H1 (cell line): Measurements from ENCODE around the gene SART1. TPM values are rescaled to one million over a fixed set of nuclear protein-coding genes. Genes with fewer than 3 reads are reported as not detected.
"Not testable (repeated sequence)": the region's sequence is repeated elsewhere in the genome, so short reads cannot be mapped to it uniquely, and the experiment has no call there.

Experiments
- CTCF ChIA-PET: fragments of 300-600 bp; sonication (Branson Sonifier 250); formaldehyde crosslinking; loops from one replicate; lab custom pipeline; 2021; ENCODE audit not compliant: partially characterized antibody; lab: Charles Lee
- POLR2A ChIA-PET: fragments of 300-600 bp; sonication (Branson Sonifier 250); formaldehyde crosslinking; loops from one replicate; lab custom pipeline; 2021; ENCODE audit warnings: inconsistent platforms; ENCODE audit not compliant: partially characterized antibody; lab: Charles Lee
- DNase-seq, 2 experiments: peaks; one replicate each; pipeline versions ENCODE4 v3.0.0 to v3.0.0-alpha.2; 2010 to 2022; ENCODE audit warnings: low spot score in 2 of 2, low read depth in 1 of 2, mixed read lengths in 1 of 2
- FAIRE-seq: peaks from 2 replicates; lab custom pipeline; 2011; peaks lifted over from hg19 to GRCh38; lab: Jason Lieb, UNC
- H2AFZ ChIP-seq: 2 replicates; pipeline ENCODE4 v1.8.1; 2012; ENCODE audit warnings: low read length, inconsistent platforms
- H2AK5ac ChIP-seq: 2 replicates; pipeline ENCODE4 v1.6.1; 2013; ENCODE audit warnings: low read depth, low read length
- H2BK120ac ChIP-seq: replicated peaks from 2 replicates; pipeline ENCODE3; 2013; ENCODE audit warnings: low read depth, low read length, inconsistent platforms
- H2BK12ac ChIP-seq: 2 replicates; pipeline ENCODE4 v1.6.1; 2013; ENCODE audit warnings: low read depth, low read length
- H2BK15ac ChIP-seq: 2 replicates; pipeline ENCODE4 v1.6.1; 2013; ENCODE audit warnings: low read length
- H2BK20ac ChIP-seq: 2 replicates; pipeline ENCODE4 v1.6.1; 2013; ENCODE audit warnings: low read length
- H2BK5ac ChIP-seq: 2 replicates; pipeline ENCODE4 v1.6.1; 2013; ENCODE audit warnings: low read depth, low read length
- H3K14ac ChIP-seq: 2 replicates; pipeline ENCODE4 v1.6.1; 2013; ENCODE audit warnings: inconsistent platforms; ENCODE audit not compliant: insufficient read length
- H3K18ac ChIP-seq: 2 replicates; pipeline ENCODE4 v1.6.1; 2013; ENCODE audit warnings: low read length; ENCODE audit errors: extremely low read depth
- H3K23ac ChIP-seq: 2 replicates; pipeline ENCODE4 v1.6.1; 2013; ENCODE audit warnings: inconsistent platforms; ENCODE audit not compliant: insufficient read length
- H3K23me2 ChIP-seq: 2 replicates; pipeline ENCODE4 v1.6.1; 2013; ENCODE audit warnings: low read depth, low read length
- H3K27ac ChIP-seq: 2 replicates; pipeline ENCODE4 v1.6.1; 2011; ENCODE audit warnings: low read depth, low read length, inconsistent platforms
- H3K27me3 ChIP-seq, 4 experiments: replicated peaks in 1 of 4; 1 replicate in 1 of 4; 2 replicates in 3 of 4; pipeline versions ENCODE4 v1.6.1 to v1.8.1; 2011 to 2013; ENCODE audit warnings: low read length in 3 of 4, mild to moderate bottlenecking in 3 of 4, inconsistent platforms in 2 of 4, mixed read lengths in 2 of 4, moderate library complexity in 1 of 4; ENCODE audit not compliant: control insufficient read depth in 3 of 4, insufficient read depth in 3 of 4; ENCODE audit errors: extremely low read depth in 1 of 4
- H3K36me3 ChIP-seq, 4 experiments: 2 replicates each; pipeline versions ENCODE4 v1.6.1 to v1.8.1; 2011 to 2013; ENCODE audit warnings: mild to moderate bottlenecking in 4 of 4, low read length in 3 of 4, moderate library complexity in 2 of 4, control low read depth in 1 of 4, inconsistent platforms in 1 of 4; ENCODE audit not compliant: insufficient read depth in 4 of 4, control insufficient read depth in 2 of 4
- H3K4ac ChIP-seq: replicated peaks from 2 replicates; pipeline ENCODE3; 2013; ENCODE audit warnings: low read length, low read depth, mixed read lengths, inconsistent platforms; ENCODE audit not compliant: insufficient read length
- H3K4me1 ChIP-seq, 4 experiments: replicated peaks in 1 of 4; 1 replicate in 1 of 4; 2 replicates in 3 of 4; pipeline versions ENCODE4 v1.6.1 to v1.8.1; 2011 to 2013; ENCODE audit warnings: low read length in 3 of 4, inconsistent platforms in 2 of 4, mixed read lengths in 1 of 4; ENCODE audit not compliant: insufficient read depth in 4 of 4, control insufficient read depth in 3 of 4
- H3K4me2 ChIP-seq, 2 experiments: 2 replicates each; pipeline versions ENCODE4 v1.6.1 to v1.8.1; 2011 to 2013; ENCODE audit warnings: low read depth in 2 of 2, low read length in 2 of 2, control low read depth in 1 of 2, inconsistent platforms in 1 of 2, mild to moderate bottlenecking in 1 of 2; ENCODE audit not compliant: insufficient read depth in 1 of 2
- H3K4me3 ChIP-seq, 4 experiments: fragments of 200-600, 300-600 bp in 1 of 4; sonication (generic), shearing (Covaris generic), sonication (Bioruptor Twin) in 1 of 4; 2 replicates each; pipeline versions ENCODE4 v1.5.1 to v1.8.1; 2011 to 2016; ENCODE audit warnings: low read length in 4 of 4, low read depth in 3 of 4, control low read depth in 2 of 4, inconsistent platforms in 2 of 4, mild to moderate bottlenecking in 2 of 4, mixed read lengths in 1 of 4, moderate library complexity in 1 of 4; ENCODE audit not compliant: insufficient read depth in 2 of 4; ENCODE audit errors: extremely low read depth in 1 of 4
- H3K56ac ChIP-seq: replicated peaks from 2 replicates; pipeline ENCODE3; 2013; ENCODE audit warnings: low read depth, mild to moderate bottlenecking, mixed read lengths, low read length, inconsistent platforms; ENCODE audit not compliant: insufficient read length
- H3K79me1 ChIP-seq: 2 replicates; pipeline ENCODE4 v1.6.1; 2013; ENCODE audit warnings: low read depth, low read length, control low read depth
- H3K79me2 ChIP-seq, 2 experiments: 2 replicates each; pipeline versions ENCODE4 v1.6.1 to v1.8.1; 2012 to 2013; ENCODE audit warnings: low read length in 2 of 2, mild to moderate bottlenecking in 2 of 2, inconsistent platforms in 1 of 2; ENCODE audit not compliant: insufficient read depth in 2 of 2, control insufficient read depth in 1 of 2
- H3K9ac ChIP-seq, 4 experiments: replicated peaks in 1 of 4; 1 replicate in 1 of 4; 2 replicates in 3 of 4; pipeline versions ENCODE4 v1.6.1 to v1.8.1; 2011 to 2013; ENCODE audit warnings: low read depth in 3 of 4, low read length in 3 of 4, control low read depth in 2 of 4, mild to moderate bottlenecking in 2 of 4, moderate library complexity in 2 of 4, inconsistent platforms in 1 of 4; ENCODE audit errors: extremely low read depth in 1 of 4
- H3K9me3 ChIP-seq, 2 experiments: 2 replicates each; pipeline versions ENCODE4 v1.6.1 to v1.8.1; 2012 to 2013; ENCODE audit warnings: mild to moderate bottlenecking in 2 of 2, moderate library complexity in 2 of 2, control low read depth in 1 of 2, inconsistent platforms in 1 of 2, low read depth in 1 of 2, low read length in 1 of 2, mixed read lengths in 1 of 2; ENCODE audit not compliant: insufficient read depth in 2 of 2
- H4K20me1 ChIP-seq, 2 experiments: replicated peaks in 1 of 2; 2 replicates each; pipeline versions ENCODE3 to v1.8.1; 2011 to 2013; ENCODE audit warnings: inconsistent platforms in 2 of 2, low read length in 2 of 2, mild to moderate bottlenecking in 1 of 2; ENCODE audit not compliant: insufficient read depth in 2 of 2, control insufficient read depth in 1 of 2
- H4K5ac ChIP-seq: 2 replicates; pipeline ENCODE4 v1.6.1; 2013; ENCODE audit warnings: low read length, low read depth, mixed read lengths, inconsistent platforms; ENCODE audit not compliant: insufficient read length
- H4K8ac ChIP-seq: 2 replicates; pipeline ENCODE4 v1.8.0; 2013; ENCODE audit warnings: mild to moderate bottlenecking, moderate library complexity, low read length, inconsistent platforms; ENCODE audit not compliant: insufficient read depth; ENCODE audit errors: extremely low read depth
- H4K91ac ChIP-seq: replicated peaks from 2 replicates; pipeline ENCODE3; 2013; ENCODE audit warnings: low read length, mixed read lengths, inconsistent platforms; ENCODE audit not compliant: insufficient read length
- WGBS, 2 experiments: shearing (Covaris generic) in 1 of 2; methylation state at CpG; one replicate each; pipeline versions ENCODE4 v1.1.6 to v1.1.7; 2013 to 2015; ENCODE audit warnings: low lambda C conversion rate in 2 of 2, mixed read lengths in 2 of 2, inconsistent platforms in 1 of 2, low coverage in 1 of 2, missing lambda C conversion rate in 1 of 2; ENCODE audit not compliant: insufficient replicate concordance in 2 of 2, insufficient coverage in 1 of 2, insufficient read length in 1 of 2; ENCODE audit errors: extremely low coverage in 1 of 2, missing lambda C conversion rate in 1 of 2; 5-methylcytosine and 5-hydroxymethylcytosine counted together
- polyA plus RNA-seq, 7 experiments: library from polyadenylated mRNA; depleted of rRNA in 3 of 7; stranded (reverse) in 5 of 7; unstranded in 2 of 7; fragments of >200 nt in 5 of 7; fragments of 200-250 nt in 2 of 7; gene quantifications; 1 replicate in 5 of 7; 2 replicates in 1 of 7; 4 replicates in 1 of 7; pipeline versions ENCODE4 v1.2.1 to v1.2.3, GENCODE V29; 2011 to 2013; ENCODE audit warnings: missing spikeins in 2 of 7, mixed read lengths in 2 of 7
- total RNA-seq: library from RNA; stranded (reverse); fragmentation: NEBNext Ultra II Directional; extraction: Animal tissue kit (Norgen Biotek cat#: 25700); gene quantifications from 2 replicates; pipeline ENCODE4 v1.2.1, GENCODE V29; 2021

SART1 gene
- total and polyA plus RNA-seq, 2 of the 8 experiments (the other 6 are each of a cell fraction or from before 2014, with no cell fraction given), result 9.7 to 46.1 TPM

DNA sequence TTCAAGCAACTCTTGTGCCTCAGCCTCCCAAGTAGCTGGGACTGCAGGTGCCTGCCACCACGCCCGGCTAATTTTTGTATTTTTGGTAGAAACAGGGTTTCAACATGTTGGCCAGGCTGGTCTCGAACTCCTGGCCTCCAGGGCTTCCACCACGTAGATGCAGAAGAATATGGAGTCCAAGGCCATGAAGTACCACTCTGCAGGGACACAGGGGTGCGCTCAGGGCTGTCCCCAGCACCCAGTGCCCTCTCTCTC lies 61.6 kb downstream of the SART1 start:
- H3K56ac ChIP-seq, H3K79me2 ChIP-seq, H3K36me3 ChIP-seq, H4K91ac ChIP-seq, H4K8ac ChIP-seq, H3K4ac ChIP-seq, FAIRE-seq, H2BK15ac ChIP-seq, H4K20me1 ChIP-seq, H3K18ac ChIP-seq, H2BK5ac ChIP-seq, H3K9me3 ChIP-seq, H4K5ac ChIP-seq, H3K23ac ChIP-seq, H3K4me2 ChIP-seq, H3K79me1 ChIP-seq, H2BK120ac ChIP-seq, H2AFZ ChIP-seq, H3K4me3 ChIP-seq, H3K4me1 ChIP-seq, H2AK5ac ChIP-seq, H3K23me2 ChIP-seq, DNase-seq, H3K14ac ChIP-seq, H2BK20ac ChIP-seq, H3K9ac ChIP-seq, H3K27ac ChIP-seq: not testable (repeated sequence)
- Histone ChIP-seq H3K27me3 (peaks cover 0 to 18% (median 5%) of the 10 kb centered on the region in 4 experiments; a peak in 4 of 7 replicates), H2BK12ac (peak overlapping the region; percentile 39; the same call in 1 of the 2 replicates)
- POLR2A ChIA-PET, result interaction anchor here (1.7 kb wide), 1 partner anchor 21 kb away, joined by 6 read pairs; the partner anchor contains the start of genes BANF1 and EIF1AD
- WGBS, 2 experiments, result 88% methylated on average over 4 of the region's 5 CpGs; no CpG with 5 or more reads in 1 of the 2 experiments
- CTCF ChIA-PET, result interaction anchor here (1.0 to 4.1 kb wide), 18 partner anchors 10 to 171 kb away, joined by 3 to 39 read pairs (median 9); partner anchors contain the start of genes BANF1, CST6, CTSW and EIF1AD
